NCI-H748 (cell line): ENCODE data around the gene TTLL11.
"Not testable (repeated sequence)": the region's sequence is repeated elsewhere in the genome, so short reads cannot be mapped to it uniquely, and the experiment has no call there.

ENCODE experiments used
- DNase-seq: peaks from one replicate; lab custom pipeline; 2025; ENCODE audit not compliant: unreplicated experiment; lab: John Stamatoyannopoulos, UW

Gene TTLL11

GRCh38 chr9:122085260-122085659, 7.8 kb downstream of the TTLL11 start:
- no peak for DNase-seq

GRCh38 chr9:122084026-122084675, 9.0 kb downstream of the TTLL11 start:
- no peak for DNase-seq

- DNase-seq, result no peak
Observed at GRCh38 chr9:122080986-122081385, 12.1 kb downstream of the TTLL11 start.

GRCh38 chr9:122078557-122078956, 14.6 kb downstream of the TTLL11 start:
- DNase-seq, result no peak

- no peak for DNase-seq
Observed at GRCh38 chr9:122076773-122077172, 16.3 kb downstream of the TTLL11 start.

- DNase-seq, result no peak
Observed at GRCh38 chr9:122076117-122076516, 17.0 kb downstream of the TTLL11 start.

GRCh38 chr9:122075135-122076030, 17.7 kb downstream of the TTLL11 start:
- no peak for DNase-seq

GRCh38 chr9:122071715-122072114, 21.4 kb downstream of the TTLL11 start:
- DNase-seq, result no peak

- no peak for DNase-seq
Observed at GRCh38 chr9:122070728-122071515, 22.2 kb downstream of the TTLL11 start.

GRCh38 chr9:122066680-122067079, 26.4 kb downstream of the TTLL11 start:
- not testable (repeated sequence) for DNase-seq

GRCh38 chr9:122065923-122066629, 27.0 kb downstream of the TTLL11 start:
- DNase-seq, result no peak

- no peak for DNase-seq
Observed at GRCh38 chr9:122060481-122060880, 32.6 kb downstream of the TTLL11 start.

- no peak for DNase-seq
Observed at GRCh38 chr9:122059955-122060324, 33.2 kb downstream of the TTLL11 start.

- no peak for DNase-seq
Observed at GRCh38 chr9:122059214-122059954, 33.7 kb downstream of the TTLL11 start.

- DNase-seq, result peak; percentile 54
Observed at GRCh38 chr9:122058709-122059108, 34.4 kb downstream of the TTLL11 start.

- no peak for DNase-seq
Observed at GRCh38 chr9:122058051-122058450, 35.1 kb downstream of the TTLL11 start.

GRCh38 chr9:122057211-122057610, 35.9 kb downstream of the TTLL11 start:
- no peak for DNase-seq

GRCh38 chr9:122056484-122056883, 36.6 kb downstream of the TTLL11 start:
- DNase-seq, result no peak

- no peak for DNase-seq
Observed at GRCh38 chr9:122055701-122056100, 37.4 kb downstream of the TTLL11 start.
